GM12892 (cell line): Measurements from ENCODE around the gene C1QTNF6.

Experiments used
- POLR2A ChIP-seq: IDR thresholded peaks from 2 replicates; pipeline ENCODE4 v1.6.1; 2011; ENCODE audit warnings: low read depth, low read length, control low read depth
- POLR2AphosphoS5 ChIP-seq: IDR thresholded peaks from 2 replicates; pipeline ENCODE4 v1.6.1; 2011; ENCODE audit warnings: low read depth, low read length, control low read depth
- TAF1 ChIP-seq: IDR thresholded peaks from 2 replicates; pipeline ENCODE4 v1.6.1; 2011; ENCODE audit warnings: low read depth, mild to moderate bottlenecking, control low read depth, low read length, borderline replicate concordance

- TF ChIP-seq POLR2A (no peak), TAF1 (no peak), POLR2AphosphoS5 (no peak)
Observed at GRCh38 chr22:37213218-37213855, 25.3 kb upstream of the C1QTNF6 start.
